ENCODE measurements around the gene MSH3.

Gene MSH3

DNA sequence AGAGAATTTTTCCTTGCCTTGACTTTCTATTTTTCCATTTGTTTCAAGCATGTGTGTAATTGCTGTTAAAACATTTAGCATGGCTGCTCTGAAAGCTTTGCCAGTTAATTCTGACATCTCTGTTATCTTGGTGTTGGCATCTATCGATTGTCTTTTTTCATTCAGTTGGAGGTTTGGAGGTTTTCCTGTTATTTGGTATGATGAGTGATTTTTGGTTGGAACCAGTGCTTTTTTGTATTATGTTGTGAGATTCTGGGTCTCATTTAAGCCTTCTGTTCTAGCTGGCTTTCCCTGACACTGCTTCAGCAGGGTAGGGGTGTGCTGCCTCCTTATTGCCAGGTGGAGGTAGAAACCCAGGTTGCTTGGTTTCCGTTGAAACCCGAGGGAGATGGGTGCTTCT, 41.2 kb downstream of the MSH3 start:
- no peaks in the 10 kb centered on the region for H3K36me3 ChIP-seq (ENCODE audit: control insufficient read depth, low read depth, low read length)
- H3K4me1 ChIP-seq (ENCODE audit: control insufficient read depth, low read depth, low read length), result no peaks in the 10 kb centered on the region
- no peaks in the 10 kb centered on the region for H3K9me3 ChIP-seq (ENCODE audit: control insufficient read depth, low read depth, low read length)
- no peak overlapping the region for H3K27ac ChIP-seq (ENCODE audit: low read length)
- H3K4me3 ChIP-seq (ENCODE audit: low read length), result no peak overlapping the region
- no peak overlapping the region for H3K9ac ChIP-seq (ENCODE audit: low read length)
- H3K27me3 ChIP-seq (ENCODE audit: control insufficient read depth, insufficient read depth, low read length), result no peaks in the 10 kb centered on the region

DNA sequence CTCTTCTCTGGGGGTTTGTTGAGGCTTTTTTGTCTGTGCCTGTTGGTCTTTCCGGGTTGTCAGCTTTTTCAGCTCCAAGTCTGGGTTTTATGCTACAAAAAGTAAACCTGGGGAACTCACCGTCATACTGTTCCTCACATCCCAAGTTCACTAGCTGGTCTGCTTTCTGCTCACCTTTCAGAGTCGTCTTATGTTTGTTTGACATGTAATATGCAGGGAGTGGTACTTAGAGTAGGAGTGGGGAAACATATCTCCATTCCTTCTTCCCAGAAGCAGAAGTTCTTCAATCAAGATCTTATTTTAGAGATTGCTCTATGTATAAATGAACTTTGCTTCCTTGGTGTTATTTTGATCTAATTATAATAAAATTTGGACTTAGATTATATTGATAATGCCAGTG, 42.0 kb downstream of the MSH3 start:
- H3K4me1 ChIP-seq (ENCODE audit: control insufficient read depth, low read depth, low read length), result no peaks in the 10 kb centered on the region
- no peak overlapping the region for H3K9ac ChIP-seq (ENCODE audit: low read length)
- no peaks in the 10 kb centered on the region for H3K9me3 ChIP-seq (ENCODE audit: control insufficient read depth, low read depth, low read length)
- H3K27ac ChIP-seq (ENCODE audit: low read length), result no peak overlapping the region
- H3K27me3 ChIP-seq (ENCODE audit: control insufficient read depth, insufficient read depth, low read length), result no peaks in the 10 kb centered on the region
- no peaks in the 10 kb centered on the region for H3K36me3 ChIP-seq (ENCODE audit: control insufficient read depth, low read depth, low read length)
- no peak overlapping the region for H3K4me3 ChIP-seq (ENCODE audit: low read length)

DNA sequence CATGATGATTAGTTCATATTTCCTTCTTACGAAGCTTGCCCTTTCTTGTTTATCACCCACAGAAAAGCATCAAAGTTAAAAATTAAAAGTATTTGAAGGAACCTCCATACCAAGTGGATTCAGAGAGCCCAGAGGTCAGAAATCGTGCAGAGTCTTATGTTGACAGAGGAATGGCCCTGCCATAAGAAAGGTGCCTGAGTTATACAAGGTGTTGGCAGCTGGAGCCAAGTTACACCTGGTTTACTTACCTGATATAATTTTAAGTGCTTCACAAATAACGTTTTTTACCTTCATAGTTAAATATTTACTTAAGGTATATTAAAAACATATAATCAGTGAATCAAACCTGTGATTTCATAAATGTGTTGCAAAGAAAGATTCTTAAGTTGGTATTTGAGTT, 42.6 kb downstream of the MSH3 start:
- no peak overlapping the region for H3K27ac ChIP-seq (ENCODE audit: low read length)
- H3K27me3 ChIP-seq (ENCODE audit: control insufficient read depth, insufficient read depth, low read length), result no peaks in the 10 kb centered on the region
- H3K9me3 ChIP-seq (ENCODE audit: control insufficient read depth, low read depth, low read length), result no peaks in the 10 kb centered on the region

DNA sequence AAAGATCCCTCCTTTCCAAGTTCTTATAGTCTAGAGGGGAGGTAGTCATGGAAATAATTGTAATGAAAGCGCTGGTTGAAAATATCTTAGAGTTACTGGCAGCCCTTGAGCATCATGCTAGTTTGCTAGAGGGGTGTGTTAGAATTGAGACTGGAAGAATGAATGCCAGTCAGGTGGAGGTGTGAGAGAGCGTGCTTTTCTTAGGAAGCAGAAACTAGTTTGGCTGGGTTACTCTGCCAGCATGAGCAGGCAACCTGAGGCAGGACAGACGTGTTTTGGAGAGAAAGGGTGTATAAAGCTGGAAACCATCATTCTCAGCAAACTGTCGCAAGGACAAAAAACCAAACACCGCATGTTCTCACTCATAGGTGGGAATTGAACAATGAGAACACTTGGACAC, 43.9 kb downstream of the MSH3 start:
- H3K27ac ChIP-seq (ENCODE audit: low read length), result no peak overlapping the region

More for the DNA sequence above, 42.6 kb downstream of the MSH3 start:
- no peaks in the 10 kb centered on the region for H3K36me3 ChIP-seq (ENCODE audit: control insufficient read depth, low read depth, low read length)
- no peaks in the 10 kb centered on the region for H3K4me1 ChIP-seq (ENCODE audit: control insufficient read depth, low read depth, low read length)
- no peak overlapping the region for H3K4me3 ChIP-seq (ENCODE audit: low read length)
- no peak overlapping the region for H3K9ac ChIP-seq (ENCODE audit: low read length)

DNA sequence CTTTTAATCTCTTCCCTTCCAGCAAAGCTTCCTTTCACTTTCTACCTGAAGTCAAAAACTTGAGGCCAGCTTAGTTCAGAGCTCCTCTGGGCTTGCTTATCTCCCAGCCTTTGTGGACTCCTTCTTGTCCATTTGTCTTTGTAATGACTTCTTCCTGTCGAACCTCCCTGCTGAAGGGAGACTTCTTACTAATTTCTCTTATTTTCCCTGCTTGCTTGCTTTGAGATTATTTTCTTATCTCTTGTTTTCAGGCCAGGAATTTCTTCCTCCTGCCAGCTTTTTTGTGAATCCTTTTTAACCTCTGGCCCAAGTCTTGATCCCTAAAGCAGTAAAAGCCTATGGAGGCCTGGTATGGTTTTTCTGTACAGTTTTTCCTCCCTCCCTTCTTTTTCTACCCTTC, 47.1 kb downstream of the MSH3 start:
- H3K36me3 ChIP-seq (ENCODE audit: control insufficient read depth, low read depth, low read length), result no peaks in the 10 kb centered on the region

More for the DNA sequence above, 43.9 kb downstream of the MSH3 start:
- Histone ChIP-seq H3K36me3 (ENCODE audit: control insufficient read depth, low read depth, low read length) (no peaks in the 10 kb centered on the region), H3K9me3 (ENCODE audit: control insufficient read depth, low read depth, low read length) (no peaks in the 10 kb centered on the region), H3K4me3 (ENCODE audit: low read length) (no peak overlapping the region), H3K9ac (ENCODE audit: low read length) (no peak overlapping the region), H3K4me1 (ENCODE audit: control insufficient read depth, low read depth, low read length) (no peaks in the 10 kb centered on the region), H3K27me3 (ENCODE audit: control insufficient read depth, insufficient read depth, low read length) (no peaks in the 10 kb centered on the region)

DNA sequence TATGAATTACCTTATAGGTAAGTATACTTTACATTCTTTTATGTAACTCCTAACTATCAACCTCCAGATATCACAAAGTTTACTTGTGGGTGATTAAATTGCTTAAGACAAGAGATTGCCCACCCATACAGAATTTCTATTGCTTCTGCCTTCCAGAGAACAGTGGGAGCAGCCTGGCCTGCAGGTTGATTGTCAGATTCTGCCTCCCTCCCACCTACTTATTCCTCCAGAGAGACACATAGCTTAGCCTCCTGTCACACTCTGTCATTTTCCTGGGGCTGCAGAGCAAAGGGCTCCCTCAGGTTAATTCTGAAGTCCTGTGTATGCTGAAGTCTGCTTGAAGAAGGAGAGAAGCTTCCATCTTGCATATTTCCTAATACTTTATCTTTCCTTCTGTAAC, 48.8 kb downstream of the MSH3 start:
- Histone ChIP-seq H3K27me3 (ENCODE audit: control insufficient read depth, insufficient read depth, low read length) (no peaks in the 10 kb centered on the region), H3K4me1 (ENCODE audit: control insufficient read depth, low read depth, low read length) (peaks cover 7% of the 10 kb centered on the region), H3K9me3 (ENCODE audit: control insufficient read depth, low read depth, low read length) (no peaks in the 10 kb centered on the region), H3K9ac (ENCODE audit: low read length) (no peak overlapping the region), H3K36me3 (ENCODE audit: control insufficient read depth, low read depth, low read length) (no peaks in the 10 kb centered on the region), H3K27ac (ENCODE audit: low read length) (no peak overlapping the region), H3K4me3 (ENCODE audit: low read length) (no peak overlapping the region)

More for the DNA sequence above, 47.1 kb downstream of the MSH3 start:
- H3K27ac ChIP-seq (ENCODE audit: low read length), result no peak overlapping the region
- H3K4me3 ChIP-seq (ENCODE audit: low read length), result no peak overlapping the region
- no peak overlapping the region for H3K9ac ChIP-seq (ENCODE audit: low read length)
- no peaks in the 10 kb centered on the region for H3K9me3 ChIP-seq (ENCODE audit: control insufficient read depth, low read depth, low read length)
- peaks cover 7% of the 10 kb centered on the region for H3K4me1 ChIP-seq (ENCODE audit: control insufficient read depth, low read depth, low read length)
- no peaks in the 10 kb centered on the region for H3K27me3 ChIP-seq (ENCODE audit: control insufficient read depth, insufficient read depth, low read length)

DNA sequence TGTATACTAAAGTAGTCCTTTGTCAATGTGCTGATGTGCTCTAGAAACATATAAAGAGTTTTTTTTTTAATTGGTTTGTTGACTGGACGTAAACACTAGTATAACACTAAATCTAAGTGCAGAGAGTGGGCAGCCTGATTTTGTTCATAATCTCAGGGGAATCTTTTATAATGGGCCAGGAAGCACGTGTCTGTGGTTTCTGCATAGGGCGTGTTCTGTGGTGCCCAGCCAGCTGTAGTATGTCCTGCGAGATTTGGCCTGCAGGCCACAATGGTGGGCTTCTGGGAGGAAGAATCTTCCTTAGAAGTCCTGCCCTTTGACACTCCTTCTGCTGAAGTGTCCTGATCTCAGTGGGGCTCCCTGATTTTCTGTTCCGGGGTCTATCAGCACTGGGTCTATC, 49.3 kb downstream of the MSH3 start:
- no peaks in the 10 kb centered on the region for H3K36me3 ChIP-seq (ENCODE audit: control insufficient read depth, low read depth, low read length)
- H3K9me3 ChIP-seq (ENCODE audit: control insufficient read depth, low read depth, low read length), result no peaks in the 10 kb centered on the region
- H3K27me3 ChIP-seq (ENCODE audit: control insufficient read depth, insufficient read depth, low read length), result no peaks in the 10 kb centered on the region
- no peak overlapping the region for H3K27ac ChIP-seq (ENCODE audit: low read length)
- no peak overlapping the region for H3K9ac ChIP-seq (ENCODE audit: low read length)
- peaks cover 7% of the 10 kb centered on the region for H3K4me1 ChIP-seq (ENCODE audit: control insufficient read depth, low read depth, low read length)
- no peak overlapping the region for H3K4me3 ChIP-seq (ENCODE audit: low read length)

DNA sequence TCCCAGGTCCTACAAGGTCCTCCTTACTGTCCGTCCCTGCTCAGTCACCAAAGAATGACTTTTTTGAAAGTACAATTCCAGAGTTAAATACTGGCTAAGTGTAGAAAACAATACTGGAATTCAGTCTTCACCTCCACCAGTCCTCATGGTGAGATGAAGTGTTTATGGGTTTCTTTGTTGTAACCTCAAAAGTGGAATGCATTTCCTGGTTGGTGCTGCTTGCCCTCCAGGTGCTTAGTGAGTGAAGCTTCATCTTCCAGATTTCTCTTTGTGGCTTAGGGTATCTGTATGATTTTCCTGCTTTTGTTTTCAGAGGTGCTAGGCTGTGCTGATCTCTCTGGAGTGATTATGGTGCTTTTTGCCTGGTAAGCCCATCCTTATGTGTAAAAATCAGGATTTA, 49.8 kb downstream of the MSH3 start:
- H3K27me3 ChIP-seq (ENCODE audit: control insufficient read depth, insufficient read depth, low read length), result no peaks in the 10 kb centered on the region
- H3K4me1 ChIP-seq (ENCODE audit: control insufficient read depth, low read depth, low read length), result peaks cover 7% of the 10 kb centered on the region
- no peak overlapping the region for H3K27ac ChIP-seq (ENCODE audit: low read length)
- no peak overlapping the region for H3K4me3 ChIP-seq (ENCODE audit: low read length)
- no peaks in the 10 kb centered on the region for H3K9me3 ChIP-seq (ENCODE audit: control insufficient read depth, low read depth, low read length)
- H3K36me3 ChIP-seq (ENCODE audit: control insufficient read depth, low read depth, low read length), result no peaks in the 10 kb centered on the region
- no peak overlapping the region for H3K9ac ChIP-seq (ENCODE audit: low read length)

DNA sequence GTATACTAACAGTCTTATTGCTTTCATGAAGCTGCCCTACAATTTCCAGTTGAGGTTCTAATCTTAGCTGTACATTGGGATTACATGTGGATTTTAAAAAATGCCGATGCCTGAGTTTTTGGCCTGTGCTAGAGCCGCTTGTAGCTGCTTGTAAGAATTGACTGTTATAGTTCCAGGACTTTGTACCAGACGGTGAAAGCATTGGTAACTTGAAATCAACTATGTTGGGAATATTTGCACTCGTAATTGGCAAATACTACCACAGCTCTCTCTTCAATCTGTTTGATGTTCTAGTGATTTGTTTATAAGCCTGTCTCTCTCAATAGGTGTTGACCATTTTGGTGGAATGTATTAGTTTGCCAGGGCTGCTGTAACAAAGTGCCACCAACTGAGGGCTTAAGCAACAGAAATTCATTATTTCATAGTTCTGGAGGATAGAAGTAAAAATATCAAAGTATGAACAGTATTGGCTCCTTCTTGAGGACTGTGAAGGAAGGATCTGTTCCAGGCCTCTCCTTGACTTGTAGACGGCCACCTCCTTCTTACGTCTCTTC, 50.8 kb downstream of the MSH3 start:
- H3K36me3 ChIP-seq (ENCODE audit: control insufficient read depth, low read depth, low read length), result no peaks in the 10 kb centered on the region
- H3K9ac ChIP-seq (ENCODE audit: low read length), result no peak overlapping the region
- no peak overlapping the region for H3K4me3 ChIP-seq (ENCODE audit: low read length)
- H3K27me3 ChIP-seq (ENCODE audit: control insufficient read depth, insufficient read depth, low read length), result no peaks in the 10 kb centered on the region
- peaks cover 7% of the 10 kb centered on the region for H3K4me1 ChIP-seq (ENCODE audit: control insufficient read depth, low read depth, low read length)
- no peaks in the 10 kb centered on the region for H3K9me3 ChIP-seq (ENCODE audit: control insufficient read depth, low read depth, low read length)
- H3K27ac ChIP-seq (ENCODE audit: low read length), result no peak overlapping the region

DNA sequence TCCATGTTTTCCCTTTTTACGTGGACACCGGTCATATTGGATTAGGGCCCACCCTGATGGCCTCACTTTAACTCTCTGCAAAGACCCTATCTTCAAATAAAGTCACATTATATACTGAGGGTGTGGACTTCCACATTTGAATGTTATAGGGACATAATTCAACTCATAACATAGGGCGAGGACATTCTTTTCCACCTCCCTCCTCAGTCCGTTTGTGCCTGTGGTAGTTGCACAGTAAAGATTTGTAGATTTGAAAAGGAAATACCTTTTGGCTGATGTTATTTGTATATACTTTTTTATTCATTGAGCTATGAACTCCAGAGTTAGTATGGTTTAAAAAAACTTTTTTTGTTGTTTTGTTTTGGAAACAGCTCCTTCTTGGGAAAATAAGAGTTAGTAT, 51.3 kb downstream of the MSH3 start:
- Histone ChIP-seq H3K4me3 (ENCODE audit: low read length) (no peak overlapping the region), H3K27ac (ENCODE audit: low read length) (no peak overlapping the region), H3K27me3 (ENCODE audit: control insufficient read depth, insufficient read depth, low read length) (no peaks in the 10 kb centered on the region), H3K9ac (ENCODE audit: low read length) (no peak overlapping the region), H3K4me1 (ENCODE audit: control insufficient read depth, low read depth, low read length) (peaks cover 7% of the 10 kb centered on the region), H3K9me3 (ENCODE audit: control insufficient read depth, low read depth, low read length) (no peaks in the 10 kb centered on the region), H3K36me3 (ENCODE audit: control insufficient read depth, low read depth, low read length) (no peaks in the 10 kb centered on the region)

DNA sequence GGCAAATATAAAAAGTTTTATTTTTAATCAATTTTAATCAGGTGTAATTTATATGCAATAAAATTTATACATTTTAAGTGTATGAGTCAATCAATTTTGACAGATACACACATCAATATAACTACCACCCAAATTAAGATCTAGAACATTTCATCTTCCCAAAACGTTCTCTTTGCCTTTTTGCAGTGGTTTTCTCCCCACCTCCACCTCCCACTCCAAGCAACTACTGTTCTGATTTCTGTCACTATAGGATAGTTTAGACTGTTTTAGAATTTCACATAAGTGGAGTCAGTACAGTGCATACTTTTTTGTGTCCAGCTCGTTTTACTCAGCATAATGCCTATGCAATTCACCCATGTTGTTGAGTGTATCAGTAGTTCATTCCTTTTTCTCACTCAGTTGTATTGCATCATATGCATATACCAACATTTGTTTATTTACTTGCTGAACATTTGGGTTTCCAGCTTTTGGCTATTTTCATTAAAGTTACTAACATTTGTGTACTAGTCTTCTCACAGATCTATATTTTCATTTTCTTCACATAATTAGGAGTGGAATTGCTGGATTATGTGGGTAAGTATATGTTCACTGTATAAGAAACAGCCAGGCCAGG, 52.5 kb downstream of the MSH3 start:
- no peaks in the 10 kb centered on the region for H3K27me3 ChIP-seq (ENCODE audit: control insufficient read depth, insufficient read depth, low read length)
- no peak overlapping the region for H3K4me3 ChIP-seq (ENCODE audit: low read length)
- no peaks in the 10 kb centered on the region for H3K36me3 ChIP-seq (ENCODE audit: control insufficient read depth, low read depth, low read length)
- no peak overlapping the region for H3K9ac ChIP-seq (ENCODE audit: low read length)
- H3K9me3 ChIP-seq (ENCODE audit: control insufficient read depth, low read depth, low read length), result no peaks in the 10 kb centered on the region
- H3K4me1 ChIP-seq (ENCODE audit: control insufficient read depth, low read depth, low read length), result peaks cover 7% of the 10 kb centered on the region
- no peak overlapping the region for H3K27ac ChIP-seq (ENCODE audit: low read length)

DNA sequence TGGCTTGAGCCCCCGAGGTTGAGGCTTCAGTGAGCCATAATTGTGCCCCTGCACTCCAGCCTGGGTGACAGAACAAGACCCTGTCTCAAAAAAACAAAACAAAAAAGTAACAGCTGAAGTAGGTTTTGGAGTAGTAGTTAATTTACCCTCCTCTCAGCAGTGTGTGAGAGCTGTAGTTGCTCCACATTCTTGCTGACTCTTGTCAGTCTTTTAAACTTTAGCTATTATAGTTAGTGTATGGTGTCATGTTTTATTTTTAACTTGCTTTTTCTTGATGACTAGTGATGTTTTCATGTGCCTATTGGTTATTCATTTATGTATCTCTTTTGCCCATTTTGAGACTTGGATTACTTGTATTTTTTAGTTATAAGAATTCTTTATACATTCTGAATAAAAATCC, 53.2 kb downstream of the MSH3 start:
- Histone ChIP-seq H3K4me3 (ENCODE audit: low read length) (no peak overlapping the region), H3K36me3 (ENCODE audit: control insufficient read depth, low read depth, low read length) (no peaks in the 10 kb centered on the region), H3K9ac (ENCODE audit: low read length) (no peak overlapping the region), H3K27me3 (ENCODE audit: control insufficient read depth, insufficient read depth, low read length) (no peaks in the 10 kb centered on the region), H3K9me3 (ENCODE audit: control insufficient read depth, low read depth, low read length) (no peaks in the 10 kb centered on the region), H3K27ac (ENCODE audit: low read length) (no peak overlapping the region), H3K4me1 (ENCODE audit: control insufficient read depth, low read depth, low read length) (peaks cover 7% of the 10 kb centered on the region)

All from iPS-18a (cell line).